GM12875 (cell line): ENCODE measurements around the gene NPW.

Experiments
- H3K4me3 ChIP-seq: one replicate; pipeline ENCODE4 v1.5.1; 2011; ENCODE audit warnings: low read depth, low read length, control low read depth
- TF ChIP-seq, protein P1 (sequence below): IDR thresholded peaks from 2 replicates; pipeline ENCODE4 v1.5.1; 2011; ENCODE audit warnings: low read depth, mild to moderate bottlenecking, control low read depth, inconsistent platforms, low read length, moderate library complexity, borderline replicate concordance; ENCODE audit not compliant: insufficient read depth

NPW gene

DNA sequence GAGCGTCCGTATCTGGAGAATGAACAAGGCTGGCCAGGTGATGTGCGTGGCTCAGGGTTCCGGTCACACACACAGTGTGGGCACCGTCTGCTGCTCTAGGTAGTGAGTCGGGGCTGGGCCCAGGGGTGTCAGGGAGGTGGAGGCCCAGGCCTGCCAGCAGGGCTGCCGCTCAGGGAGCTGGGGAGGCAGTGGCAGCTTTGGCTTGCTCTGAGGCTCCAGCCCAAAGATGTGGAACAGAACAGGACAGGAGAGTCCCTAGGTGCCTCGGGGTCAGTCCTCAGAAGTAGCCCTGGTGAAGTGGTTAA, 43.4 kb upstream of the NPW start:
- no peak overlapping the region for H3K4me3 ChIP-seq
- TF ChIP-seq, protein P1, sequence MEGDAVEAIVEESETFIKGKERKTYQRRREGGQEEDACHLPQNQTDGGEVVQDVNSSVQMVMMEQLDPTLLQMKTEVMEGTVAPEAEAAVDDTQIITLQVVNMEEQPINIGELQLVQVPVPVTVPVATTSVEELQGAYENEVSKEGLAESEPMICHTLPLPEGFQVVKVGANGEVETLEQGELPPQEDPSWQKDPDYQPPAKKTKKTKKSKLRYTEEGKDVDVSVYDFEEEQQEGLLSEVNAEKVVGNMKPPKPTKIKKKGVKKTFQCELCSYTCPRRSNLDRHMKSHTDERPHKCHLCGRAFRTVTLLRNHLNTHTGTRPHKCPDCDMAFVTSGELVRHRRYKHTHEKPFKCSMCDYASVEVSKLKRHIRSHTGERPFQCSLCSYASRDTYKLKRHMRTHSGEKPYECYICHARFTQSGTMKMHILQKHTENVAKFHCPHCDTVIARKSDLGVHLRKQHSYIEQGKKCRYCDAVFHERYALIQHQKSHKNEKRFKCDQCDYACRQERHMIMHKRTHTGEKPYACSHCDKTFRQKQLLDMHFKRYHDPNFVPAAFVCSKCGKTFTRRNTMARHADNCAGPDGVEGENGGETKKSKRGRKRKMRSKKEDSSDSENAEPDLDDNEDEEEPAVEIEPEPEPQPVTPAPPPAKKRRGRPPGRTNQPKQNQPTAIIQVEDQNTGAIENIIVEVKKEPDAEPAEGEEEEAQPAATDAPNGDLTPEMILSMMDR = no peak

GRCh38 chr16:1976951-1977874, 42.4 kb upstream of the NPW start:
- no peak overlapping the region for H3K4me3 ChIP-seq
- TF ChIP-seq, protein P1 = no peak

- no peak overlapping the region for H3K4me3 ChIP-seq
- TF ChIP-seq, protein P1 = no peak
Observed at GRCh38 chr16:1977875-1978268, 41.7 kb upstream of the NPW start.

DNA sequence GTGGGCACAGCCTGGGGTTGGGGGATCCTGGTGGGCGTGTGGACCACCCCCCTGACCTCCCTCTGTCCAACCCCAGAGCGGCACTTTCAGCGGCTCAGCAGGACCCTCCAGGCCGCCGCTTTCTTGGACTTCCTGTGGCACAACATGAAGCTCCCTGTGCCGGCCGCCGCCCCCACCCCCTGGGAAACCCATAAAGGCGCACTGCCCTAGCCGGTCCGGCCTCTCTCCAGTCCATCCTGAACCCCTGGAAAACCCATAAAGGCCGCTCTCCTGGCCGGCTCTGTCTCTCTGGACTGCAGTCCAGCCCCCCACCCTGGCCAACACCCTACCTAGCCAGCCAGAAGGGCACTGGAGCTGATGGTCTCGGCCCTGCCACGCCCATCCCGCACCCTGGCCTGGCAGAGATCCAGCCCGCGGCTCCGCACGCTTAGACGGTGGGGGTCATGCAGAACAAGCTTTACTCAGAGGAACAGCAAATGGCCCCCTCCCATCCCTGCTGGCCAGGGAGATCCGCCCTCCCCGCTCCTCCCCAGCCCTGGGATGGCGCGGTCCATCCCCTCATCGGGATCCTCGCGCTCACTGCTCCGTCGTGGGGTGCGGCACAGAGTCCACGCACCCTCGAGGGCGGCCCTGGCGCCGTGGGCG, 41.0 kb upstream of the NPW start:
- H3K4me3 ChIP-seq = no peak overlapping the region

GRCh38 chr16:1979271-1980029, 40.1 kb upstream of the NPW start:
- TF ChIP-seq, protein P1 = no peak

More for the DNA sequence above, 41.0 kb upstream of the NPW start:
- TF ChIP-seq, protein P1 = no peak

DNA sequence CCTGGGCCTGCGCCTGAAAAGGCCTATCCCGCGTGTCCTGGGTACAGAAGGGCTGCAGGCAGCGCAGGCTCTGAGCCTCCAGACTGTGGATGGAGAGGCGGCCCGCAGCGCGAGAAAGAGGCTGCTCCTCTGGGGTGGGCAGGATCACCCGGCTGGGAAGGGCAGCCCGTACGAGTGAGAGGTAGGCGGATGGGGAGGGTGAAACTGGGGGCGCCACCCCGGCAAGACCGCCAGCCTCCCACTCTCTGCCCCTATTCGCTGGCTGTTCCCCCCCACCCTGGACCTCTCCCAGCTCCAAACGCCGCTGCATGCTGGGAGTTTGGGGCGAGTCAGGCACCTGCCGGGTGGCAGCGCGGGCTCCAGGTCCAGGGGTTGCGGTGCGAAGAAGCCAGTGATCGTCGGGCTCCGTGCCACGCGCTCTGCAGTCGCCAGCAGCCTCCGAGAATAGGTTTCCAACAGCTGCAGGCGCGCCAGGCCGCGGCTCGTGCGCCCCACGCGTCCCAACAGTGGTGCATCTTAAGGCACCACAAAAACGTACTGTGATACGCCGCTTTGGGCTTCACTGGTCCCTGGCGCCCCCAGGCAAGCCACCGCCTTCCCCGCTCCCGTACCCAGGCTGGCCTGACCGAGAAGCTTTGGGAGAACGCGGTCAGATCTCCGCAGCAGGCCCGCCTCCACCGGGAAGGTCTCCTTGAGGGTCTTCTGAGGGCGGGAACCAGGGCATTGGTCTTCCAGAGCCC, 39.4 kb upstream of the NPW start:
- H3K4me3 ChIP-seq = no peak overlapping the region
- TF ChIP-seq, protein P1 = no peak

More at GRCh38 chr16:1979271-1980029, 40.1 kb upstream of the NPW start:
- no peak overlapping the region for H3K4me3 ChIP-seq
